OCI-LY3 (cell line): Measurements from ENCODE around the gene SMYD3.

Experiments used
- H2AFZ ChIP-seq: fragments of 200-600, 300-600 bp; shearing (Covaris generic); 2 replicates; pipeline ENCODE4 v1.6.0; 2014; ENCODE audit warnings: antibody characterized with exemption, low read depth, low read length
- H3K27ac ChIP-seq: fragments of 200-600, 300-600 bp; sonication (generic); 2 replicates; pipeline ENCODE4 v1.5.1; 2014; ENCODE audit warnings: mild to moderate bottlenecking, low read length, moderate library complexity, mixed read lengths
- H3K27me3 ChIP-seq: fragments of 200-600, 300-600 bp; sonication (generic); 2 replicates; pipeline ENCODE4 v1.6.1; 2014; ENCODE audit warnings: low read depth, low read length, mixed read lengths
- H3K36me3 ChIP-seq: fragments of 200-600, 300-600 bp; sonication (generic); replicated peaks from 2 replicates; pipeline ENCODE3; 2014; ENCODE audit warnings: low read depth, low read length, mixed read lengths
- H3K4me1 ChIP-seq: fragments of 300-600, 200-600 bp; sonication (generic); 2 replicates; pipeline ENCODE4 v1.6.1; 2014; ENCODE audit warnings: low read length, mixed read lengths
- H3K4me2 ChIP-seq: fragments of 200-600, 300-600 bp; sonication (generic); 2 replicates; pipeline ENCODE4 v1.6.1; 2014; ENCODE audit warnings: low read length, mixed read lengths
- H3K4me3 ChIP-seq: fragments of 300-600, 200-600 bp; sonication (generic); 2 replicates; pipeline ENCODE4 v1.5.1; 2014; ENCODE audit warnings: antibody characterized with exemption, mild to moderate bottlenecking, low read length, moderate library complexity
- H3K79me2 ChIP-seq: fragments of 300-600, 200-600 bp; shearing (Covaris generic); 2 replicates; pipeline ENCODE4 v1.6.1; 2014; ENCODE audit warnings: mild to moderate bottlenecking, low read length, mixed read lengths
- H3K9ac ChIP-seq: fragments of 300-600, 200-600 bp; shearing (Covaris generic); 2 replicates; pipeline ENCODE4 v1.6.0; 2014; ENCODE audit warnings: mild to moderate bottlenecking, low read length, moderate library complexity
- H3K9me3 ChIP-seq: fragments of 200-600, 300-600 bp; shearing (Covaris generic); 2 replicates; pipeline ENCODE4 v1.6.1; 2014; ENCODE audit warnings: low read length, mixed read lengths; ENCODE audit not compliant: insufficient read depth
- H4K20me1 ChIP-seq: fragments of 200-600, 300-600 bp; sonication (generic); 2 replicates; pipeline ENCODE4 v1.6.1; 2016; ENCODE audit warnings: low read length, mixed read lengths; ENCODE audit not compliant: insufficient read depth
- CTCF ChIP-seq: fragments of 200-600, 300-600 bp; sonication (generic); IDR thresholded peaks from 2 replicates; pipeline ENCODE4 v1.5.1; 2014; ENCODE audit warnings: antibody characterized with exemption, low read length, low read depth
- EZH2phosphoT487 ChIP-seq: fragments of 200-600 bp; shearing (Covaris generic); IDR thresholded peaks from 2 replicates; pipeline ENCODE4 v1.6.1; 2018; ENCODE audit warnings: antibody characterized with exemption, mixed run types, low read depth

SMYD3 gene

GRCh38 chr1:246444617-246445016 lies 62.5 kb downstream of the SMYD3 start:
- Histone ChIP-seq H3K36me3 (no peaks in the 10 kb centered on the region), H3K27ac (no peak overlapping the region), H3K4me2 (no peak overlapping the region), H3K9me3 (no peaks in the 10 kb centered on the region), H3K4me1 (peaks cover 23% of the 10 kb centered on the region), H3K27me3 (no peaks in the 10 kb centered on the region), H3K4me3 (no peak overlapping the region), H2AFZ (no peak overlapping the region), H3K9ac (no peak overlapping the region), H4K20me1 (no peaks in the 10 kb centered on the region), H3K79me2 (peaks cover 5% of the 10 kb centered on the region; the same call in 1 of the 2 replicates)
- no peak for TF ChIP-seq EZH2phosphoT487
- TF ChIP-seq CTCF = no peak

GRCh38 chr1:246437961-246438360 lies 69.1 kb downstream of the SMYD3 start:
- H3K4me3 ChIP-seq = no peak overlapping the region
- H3K79me2 ChIP-seq = no peaks in the 10 kb centered on the region
- H3K9ac ChIP-seq = no peak overlapping the region
- no peak overlapping the region for H3K27ac ChIP-seq
- H3K36me3 ChIP-seq = peaks cover 12% of the 10 kb centered on the region
- no peaks in the 10 kb centered on the region for H3K9me3 ChIP-seq
- no peak overlapping the region for H3K4me2 ChIP-seq
- no peak for TF ChIP-seq CTCF
- TF ChIP-seq EZH2phosphoT487 = no peak
- no peak overlapping the region for H2AFZ ChIP-seq
- H3K27me3 ChIP-seq = no peaks in the 10 kb centered on the region
- peaks cover 12% of the 10 kb centered on the region for H3K4me1 ChIP-seq
- no peaks in the 10 kb centered on the region for H4K20me1 ChIP-seq

- Histone ChIP-seq H3K27me3 (no peaks in the 10 kb centered on the region), H3K79me2 (no peaks in the 10 kb centered on the region; the same call in 1 of the 2 replicates), H3K4me2 (no peak overlapping the region), H3K9me3 (no peaks in the 10 kb centered on the region), H3K27ac (no peak overlapping the region), H2AFZ (no peak overlapping the region), H4K20me1 (no peaks in the 10 kb centered on the region), H3K36me3 (peaks cover 12% of the 10 kb centered on the region), H3K4me1 (peaks cover 22% of the 10 kb centered on the region), H3K9ac (no peak overlapping the region), H3K4me3 (no peak overlapping the region)
- no peak for TF ChIP-seq EZH2phosphoT487
- TF ChIP-seq CTCF = no peak
These were observed 71.5 kb downstream of the SMYD3 start for GRCh38 chr1:246435421-246436041.

- Histone ChIP-seq H3K27ac (no peak overlapping the region), H4K20me1 (no peaks in the 10 kb centered on the region), H2AFZ (no peak overlapping the region), H3K4me3 (no peak overlapping the region), H3K4me1 (peaks cover 27% of the 10 kb centered on the region), H3K9me3 (peaks cover 2% of the 10 kb centered on the region; the same call in 1 of the 2 replicates), H3K27me3 (no peaks in the 10 kb centered on the region), H3K79me2 (no peaks in the 10 kb centered on the region; the same call in 1 of the 2 replicates), H3K4me2 (no peak overlapping the region), H3K9ac (no peak overlapping the region), H3K36me3 (peaks cover 15% of the 10 kb centered on the region)
- no peak for TF ChIP-seq CTCF
- no peak for TF ChIP-seq EZH2phosphoT487
These were observed 72.7 kb downstream of the SMYD3 start for GRCh38 chr1:246434335-246434734.
